ENCODE data around the gene OXCT2.
"Not testable (repeated sequence)": the region's sequence is repeated elsewhere in the genome, so short reads cannot be mapped to it uniquely, and the experiment has no call there.

OXCT2 gene

DNA sequence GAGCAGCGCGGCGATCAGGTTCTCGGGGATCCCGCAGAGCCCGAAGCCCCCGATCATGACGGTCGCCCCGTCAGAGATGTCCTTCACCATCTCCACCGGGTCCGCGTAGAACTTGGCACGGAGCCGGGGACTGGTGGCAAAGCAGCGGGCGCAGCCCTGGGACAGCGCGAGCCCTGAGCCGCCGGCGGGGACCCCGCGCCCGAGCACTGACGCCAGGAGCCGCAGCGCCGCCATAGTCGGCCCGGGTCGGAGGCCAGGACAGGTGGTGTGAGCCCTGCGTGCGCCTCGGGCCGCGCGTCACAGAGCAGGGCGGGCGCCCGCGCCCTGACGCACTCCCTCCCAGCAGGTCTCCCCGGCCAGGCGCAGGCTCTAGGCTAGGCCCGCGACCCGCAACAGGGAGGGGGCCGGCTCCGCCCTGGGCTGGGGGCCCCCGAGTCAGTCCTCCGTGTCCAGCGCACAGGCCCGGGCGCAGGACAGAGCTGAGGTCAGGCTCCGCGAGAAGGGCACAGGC, at the start of gene OXCT2:
Gene OXCT2, minus strand, starts transcription at position 327 of the 511 bp plus-strand sequence. Its CDS starts 93 bp downstream, at position 234.
- not testable (repeated sequence) for DNase-seq

DNA sequence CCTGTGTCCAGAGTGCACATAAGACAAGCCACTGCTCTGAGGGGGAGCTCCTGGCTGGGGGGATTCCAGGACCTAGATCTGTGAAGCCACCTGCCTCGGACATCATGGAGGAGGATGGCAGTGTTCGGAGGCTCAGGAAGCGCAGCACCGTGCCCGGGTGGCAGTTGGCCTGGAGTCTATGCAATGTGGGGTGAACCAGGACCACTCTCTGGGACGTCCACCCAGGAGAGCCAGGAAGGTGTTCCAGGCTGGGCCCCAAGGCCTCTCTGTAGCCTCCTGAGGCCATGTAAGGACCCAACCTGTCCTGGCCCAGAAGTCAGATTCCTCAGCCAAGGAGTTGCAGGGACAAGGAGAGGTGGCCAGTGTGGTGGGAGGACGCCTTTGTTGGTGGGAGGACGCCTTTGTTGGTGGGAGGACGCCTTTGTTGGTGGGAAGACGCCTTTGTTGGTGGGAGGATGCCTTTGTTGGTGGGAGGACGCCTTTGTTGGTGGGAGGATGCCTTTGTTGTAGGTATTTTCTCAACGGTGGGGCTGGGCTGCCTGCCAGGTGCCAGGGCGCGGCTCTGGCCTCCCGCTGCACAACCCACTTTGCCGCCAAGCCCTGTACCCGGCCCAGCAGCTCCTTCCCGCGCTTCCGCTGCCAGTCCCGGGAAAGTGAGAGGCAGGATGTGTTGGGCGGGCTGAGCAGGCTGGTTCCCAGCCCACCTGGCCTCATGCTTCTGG, 48.1 kb upstream of the OXCT2 start:
- no peak for DNase-seq

DNA sequence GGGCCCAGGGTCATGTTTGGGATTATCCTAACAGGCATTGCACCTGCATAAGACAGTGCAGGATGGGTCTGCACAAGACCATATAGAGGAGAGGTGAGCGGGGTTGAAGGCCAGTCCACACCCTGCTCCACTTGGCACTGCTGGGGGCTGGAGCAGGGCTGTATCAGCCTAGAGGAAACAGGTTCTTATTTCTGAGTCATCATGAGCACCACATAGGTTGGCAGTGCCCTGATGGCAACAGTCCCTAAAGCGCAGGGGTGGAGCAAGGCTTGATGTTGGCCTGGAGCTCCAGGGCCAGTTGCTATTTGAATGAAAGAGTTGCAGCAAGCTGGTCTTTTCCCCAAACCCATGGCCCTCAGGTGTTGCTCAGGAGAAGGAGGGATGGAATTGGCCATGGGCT, 47.3 kb upstream of the OXCT2 start:
- no peak for DNase-seq

DNA sequence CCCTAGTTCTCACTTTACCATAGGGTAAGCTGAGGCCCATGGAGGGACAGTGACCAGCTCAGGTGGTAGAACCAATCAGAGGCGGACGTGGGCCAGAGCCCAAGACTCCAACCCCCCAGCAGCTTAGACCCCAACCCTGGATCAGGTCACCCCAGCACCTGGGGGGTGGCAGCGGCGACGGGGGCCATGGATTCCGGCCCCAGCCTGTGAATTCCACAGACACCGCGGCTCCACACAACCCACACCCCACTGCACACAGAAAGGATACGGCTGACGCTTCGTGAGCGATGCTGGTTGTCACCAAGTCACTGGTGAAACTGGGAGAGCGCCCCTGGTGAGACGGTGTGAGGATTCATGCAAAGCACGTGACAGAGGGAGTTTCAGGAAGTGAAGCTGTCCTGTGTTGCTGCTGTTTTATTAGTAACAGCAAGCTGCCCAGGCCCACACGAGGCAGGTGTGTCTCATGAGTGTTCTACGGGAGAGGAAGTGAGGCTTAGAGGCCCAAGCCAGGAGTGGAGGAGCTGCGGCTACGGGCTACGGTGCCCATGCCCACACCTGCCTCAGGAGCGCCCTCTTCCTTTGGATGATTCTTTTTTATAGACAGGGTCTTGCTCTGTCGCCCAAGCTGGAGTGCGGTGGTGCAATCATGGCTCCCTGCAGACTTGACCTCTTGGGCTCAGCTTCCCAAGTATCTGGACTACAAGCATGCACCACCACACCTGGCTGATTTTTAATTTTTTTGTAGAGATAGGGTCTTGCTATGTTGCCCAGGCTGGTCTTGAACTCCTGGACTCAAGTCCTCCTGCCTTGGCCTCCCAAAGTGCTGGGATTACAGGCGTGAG, 46.2 kb upstream of the OXCT2 start:
- DNase-seq = peak; percentile 57

DNA sequence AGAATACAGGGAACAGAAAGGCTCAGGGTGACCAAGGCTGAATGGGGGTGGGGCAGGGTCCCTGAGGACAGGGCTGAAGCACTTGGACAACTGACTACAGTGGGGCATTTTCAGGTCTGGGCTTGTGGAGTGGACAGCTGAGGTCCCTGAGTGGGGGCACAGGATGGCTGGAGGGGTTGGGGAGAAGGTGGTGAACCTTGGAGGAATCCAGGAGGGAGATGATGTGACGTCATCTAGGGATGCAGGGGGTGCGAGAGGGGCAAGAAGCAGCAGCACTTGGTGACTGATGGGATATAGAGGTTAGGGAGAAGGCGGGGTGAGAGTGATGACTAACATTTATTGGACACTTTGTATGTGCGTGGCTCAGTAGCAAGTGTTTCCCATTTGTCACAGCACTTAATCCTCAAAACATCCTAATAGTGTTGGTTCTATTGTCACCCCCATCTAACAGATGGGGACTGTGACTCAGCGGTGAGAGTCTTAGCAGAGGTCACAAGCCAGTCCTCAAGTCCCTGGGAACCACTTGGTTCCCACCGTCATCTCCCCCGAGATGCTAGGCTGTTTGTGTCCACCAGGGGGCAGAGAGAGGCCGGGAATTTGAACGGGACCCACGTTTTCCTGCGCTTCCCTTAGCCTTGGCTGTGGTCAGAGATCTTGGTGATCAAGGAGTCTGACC, 45.4 kb upstream of the OXCT2 start:
- peak; percentile 51 for DNase-seq

- DNase-seq = no peak
Measured at GRCh38 chr1:39812913-39813312, 41.8 kb upstream of the OXCT2 start.

DNA sequence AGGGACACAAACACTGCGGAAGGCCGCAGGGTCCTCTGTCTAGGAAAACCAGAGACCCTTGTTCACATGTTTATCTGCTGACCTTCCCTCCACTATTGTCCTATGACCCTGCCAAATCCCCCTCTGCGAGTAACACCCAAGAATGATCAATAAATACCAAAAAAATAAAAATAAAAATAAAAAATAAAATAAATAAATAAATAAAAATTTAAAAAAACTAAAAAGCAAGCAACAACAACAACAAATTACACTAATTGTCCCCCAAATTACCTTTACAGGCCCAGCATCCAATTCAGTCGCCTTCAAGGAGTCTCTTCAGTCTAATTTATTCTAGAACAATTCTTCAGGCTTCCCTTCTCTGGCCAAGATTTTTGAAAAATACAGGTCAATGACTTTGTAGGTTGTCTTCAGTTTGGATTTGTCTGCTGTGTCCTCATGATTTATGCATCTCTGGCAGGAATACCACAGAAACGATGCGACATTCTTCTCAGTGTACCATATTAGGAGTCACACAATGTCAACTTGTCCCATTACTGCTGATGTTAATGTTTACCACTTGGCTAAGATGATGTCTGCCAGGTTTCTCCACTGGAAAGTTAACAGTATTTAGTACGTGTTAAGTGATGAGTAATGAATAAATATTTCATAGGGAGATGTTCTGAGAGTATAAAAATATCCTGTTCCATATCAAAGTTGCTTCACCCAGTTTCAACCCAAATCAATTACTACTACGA, 37.8 kb upstream of the OXCT2 start:
- DNase-seq = no peak

DNA sequence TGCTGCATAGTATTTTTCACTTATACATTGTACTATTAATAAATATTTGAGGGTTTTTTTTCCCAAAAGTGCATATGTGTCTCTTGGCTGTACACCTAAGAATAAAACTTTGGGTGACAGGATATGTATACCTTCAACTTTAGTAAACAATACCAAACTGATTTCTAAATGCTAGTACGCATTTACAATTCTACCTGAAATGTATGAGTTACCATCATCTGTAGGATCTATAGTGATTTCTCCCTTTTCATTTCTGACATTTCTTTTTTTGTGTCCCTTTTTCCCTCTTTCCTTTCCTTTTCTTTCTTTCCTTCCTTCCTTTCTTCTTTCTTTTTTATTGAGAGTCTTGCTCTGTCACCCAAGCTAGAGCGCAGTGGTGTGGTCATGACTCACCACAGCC, 34.2 kb upstream of the OXCT2 start:
- DNase-seq = no peak

DNA sequence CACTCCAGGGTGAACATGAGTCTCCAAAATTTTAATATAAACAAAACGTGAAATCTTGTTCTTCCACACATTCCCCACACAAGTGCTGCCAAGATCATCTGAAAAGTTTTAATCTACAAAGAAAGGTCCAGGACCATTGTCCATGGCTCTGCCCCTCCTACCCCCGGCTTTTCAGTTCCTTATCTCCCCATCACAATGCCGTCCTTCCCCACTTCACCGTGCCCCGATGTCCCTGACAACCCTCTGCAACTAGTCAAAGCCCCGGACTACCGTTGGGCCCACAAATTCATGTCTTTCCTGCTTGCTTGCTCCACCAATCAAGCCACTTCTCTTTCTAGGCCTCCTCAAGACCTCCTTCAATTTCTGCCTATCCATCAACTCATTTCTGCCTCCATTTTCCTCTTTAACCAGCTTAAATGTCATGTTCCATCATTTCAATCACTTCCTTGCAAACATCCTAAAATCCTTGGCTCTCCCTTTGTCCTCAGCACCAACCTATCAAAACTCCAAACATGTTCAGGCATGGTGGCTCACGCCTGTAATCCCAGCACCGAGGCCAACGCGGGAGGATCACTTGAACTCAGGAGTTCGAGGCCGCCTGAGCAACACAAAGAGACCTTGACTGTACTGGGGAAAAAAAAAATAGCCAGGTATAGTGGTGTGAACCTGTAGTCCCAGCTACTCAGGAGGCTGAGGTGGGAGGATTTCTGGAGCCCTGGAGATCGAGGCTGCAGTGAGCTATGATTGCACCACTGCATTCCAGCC, 31.5 kb upstream of the OXCT2 start:
- DNase-seq = no peak

DNA sequence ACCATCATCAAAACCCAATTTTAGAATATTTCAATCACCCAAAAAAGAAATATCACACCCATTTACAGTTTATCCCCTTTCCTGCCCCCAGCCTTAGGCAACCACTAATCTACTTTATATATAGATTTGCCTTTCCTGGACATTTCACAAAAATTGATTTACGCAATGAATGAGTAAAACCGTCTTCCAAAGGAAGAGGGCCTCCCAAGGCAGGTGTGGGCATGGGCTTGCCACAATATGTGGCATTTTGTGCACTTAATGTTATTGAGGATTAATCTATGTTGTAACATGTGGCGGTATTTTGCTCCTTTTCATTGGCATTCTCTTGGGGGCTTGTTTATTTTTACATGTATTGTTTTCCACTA, 29.3 kb upstream of the OXCT2 start:
- DNase-seq = no peak

GRCh38 chr1:39799770-39800470, 28.8 kb upstream of the OXCT2 start:
- DNase-seq = peak; percentile 71

GRCh38 chr1:39798859-39799769, 28.0 kb upstream of the OXCT2 start:
- peak; percentile 91 for DNase-seq

GRCh38 chr1:39795651-39796050, 24.5 kb upstream of the OXCT2 start:
- peak; percentile 24 for DNase-seq

DNA sequence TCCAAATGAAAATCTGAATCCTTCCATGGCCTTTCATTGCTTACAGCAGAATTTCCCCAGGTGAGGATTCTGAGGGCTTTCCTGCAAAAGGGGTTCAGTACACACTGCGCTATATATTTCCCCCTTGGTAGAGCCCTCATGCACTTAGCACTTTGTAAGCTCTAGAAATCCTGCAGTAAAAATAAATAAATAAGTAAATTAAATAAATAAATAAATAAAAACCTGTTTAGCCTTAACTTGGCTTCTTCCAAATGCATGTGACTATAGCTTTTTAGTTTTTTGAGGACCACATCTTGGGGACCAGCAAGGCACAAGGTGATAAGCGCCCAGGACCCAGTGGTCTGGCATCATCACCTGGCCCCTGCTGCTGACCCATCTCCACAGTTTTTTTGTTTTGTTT, 20.7 kb upstream of the OXCT2 start:
- DNase-seq = no peak

GRCh38 chr1:39789571-39790110, 18.5 kb upstream of the OXCT2 start:
- DNase-seq = no peak

- DNase-seq = peak; percentile 40
Measured at GRCh38 chr1:39788758-39789570, 17.8 kb upstream of the OXCT2 start, which contains the start of gene BMP8B. TSS of gene BMP8B (minus strand) at chr1:39788865. CDS start at chr1:39788485, 380 bp downstream.

- DNase-seq = no peak
Measured at GRCh38 chr1:39788426-39788757, 17.2 kb upstream of the OXCT2 start.

DNA sequence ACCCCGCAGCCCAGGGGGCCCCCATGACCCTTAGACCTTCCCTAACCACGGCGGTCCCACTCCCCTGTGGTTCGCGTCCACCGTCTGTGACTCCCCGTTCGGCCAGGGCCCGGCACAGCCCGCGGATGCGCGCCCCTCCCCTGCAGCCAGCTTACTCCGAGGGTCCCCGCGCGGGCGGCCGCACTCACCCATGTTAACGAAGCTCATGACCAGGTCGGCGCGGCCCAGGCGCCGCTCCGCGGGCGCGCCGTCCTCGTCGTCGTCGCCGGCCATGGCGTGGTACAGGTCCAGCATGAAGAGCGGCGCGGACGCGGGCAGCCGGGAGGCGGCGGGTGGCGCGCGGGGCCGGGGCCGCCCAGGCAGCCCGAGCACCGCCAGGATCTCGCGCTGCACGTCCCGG, 16.8 kb upstream of the OXCT2 start:
- DNase-seq = not testable (repeated sequence)

GRCh38 chr1:39787468-39787867, 16.3 kb upstream of the OXCT2 start:
- no peak for DNase-seq

Data from activated CD4-positive, alpha-beta T cell treated with anti-CD3 and anti-CD28 coated beads, Interleukin-2, amount 50 U/mL, for 16 hours (primary cell).